Effector CD8-positive, alpha-beta T cell (primary cell): ENCODE results near the gene ACTR5.
"Not testable (repeated sequence)": the region's sequence is repeated elsewhere in the genome, so short reads cannot be mapped to it uniquely, and the experiment has no call there.

Experiments used
- DNase-seq: peaks from one replicate; lab custom pipeline; 2025; lab: John Stamatoyannopoulos, UW

Gene ACTR5

GRCh38 chr20:38805502-38805957 is 57.3 kb downstream of the ACTR5 start, which contains the start of gene PPP1R16B:
TSS of gene PPP1R16B (plus strand) at chr20:38805697. CDS start at chr20:38835926, 30,229 bp downstream.
- DNase-seq = peak; percentile 64

GRCh38 chr20:38805958-38806854 is 57.9 kb downstream of the ACTR5 start:
- DNase-seq = peak; percentile 27

GRCh38 chr20:38806855-38807655 is 58.8 kb downstream of the ACTR5 start:
- peak; percentile 4 for DNase-seq

- DNase-seq = no peak
These were observed 61.7 kb downstream of the ACTR5 start for GRCh38 chr20:38809942-38810341.

- DNase-seq = no peak
These were observed 62.8 kb downstream of the ACTR5 start for GRCh38 chr20:38810926-38811630.

GRCh38 chr20:38811769-38812168 is 63.5 kb downstream of the ACTR5 start:
- DNase-seq = no peak

- no peak for DNase-seq
These were observed 63.9 kb downstream of the ACTR5 start for GRCh38 chr20:38812182-38812581.

- no peak for DNase-seq
These were observed 64.7 kb downstream of the ACTR5 start for GRCh38 chr20:38812709-38813573.

GRCh38 chr20:38813574-38813962 is 65.3 kb downstream of the ACTR5 start:
- DNase-seq = not testable (repeated sequence)

- DNase-seq = no peak
These were observed 67.2 kb downstream of the ACTR5 start for GRCh38 chr20:38815446-38815845.

GRCh38 chr20:38818113-38819065 is 70.1 kb downstream of the ACTR5 start:
- DNase-seq = no peak
